Panc1 (cell line): Measurements from ENCODE around the gene TMEFF1. TPM values are rescaled to one million over a fixed set of nuclear protein-coding genes. Genes with fewer than 3 reads are reported as not detected.

ENCODE experiments used
- ATAC-seq: fragments of 200-7000 bp; cut with Tn5 transposase; 2 replicates; pipeline ENCODE4 v1.9.1; 2020; ENCODE audit warnings: mild to moderate bottlenecking, moderate library complexity
- BruUV-seq: library from RNA; stranded (reverse); fragments of 400-500 nt; replicated peaks from 2 replicates; lab custom pipeline; 2021; lab: Mats Ljungman, UMichigan
- CTCF ChIA-PET: fragments of 300-600 bp; sonication (Branson Sonifier 250); formaldehyde crosslinking; loops from one replicate; lab custom pipeline; 2022; ENCODE audit warnings: antibody characterized with exemption; lab: Charles Lee
- POLR2A ChIA-PET: fragments of 300-600 bp; sonication (Branson Sonifier 250); formaldehyde crosslinking; loops from one replicate; lab custom pipeline; 2022; ENCODE audit warnings: antibody characterized with exemption; lab: Charles Lee
- DNase-seq: peaks from one replicate; pipeline ENCODE4 v3.0.0-alpha.2; 2010; ENCODE audit warnings: low read depth, low spot score
- H3K27ac ChIP-seq: 2 replicates; pipeline ENCODE4 v1.5.1; 2011; ENCODE audit warnings: mild to moderate bottlenecking, low read length, inconsistent platforms
- H3K27me3 ChIP-seq: fragments of 200-500 bp; sonication (Bioruptor generic); 2 replicates; pipeline ENCODE4 v1.6.0; 2014; ENCODE audit warnings: low read length, inconsistent platforms; ENCODE audit not compliant: control insufficient read depth, insufficient read depth
- H3K36me3 ChIP-seq: fragments of 200-500 bp; sonication (Bioruptor generic); 2 replicates; pipeline ENCODE4 v1.5.1; 2014; ENCODE audit warnings: inconsistent platforms, mild to moderate bottlenecking, low read length, moderate library complexity; ENCODE audit not compliant: control insufficient read depth, insufficient read depth
- H3K4me1 ChIP-seq: 2 replicates; pipeline ENCODE4 v1.5.1; 2011; ENCODE audit warnings: inconsistent platforms, mild to moderate bottlenecking, low read length, moderate library complexity; ENCODE audit not compliant: control insufficient read depth, insufficient read depth
- H3K4me3 ChIP-seq, 2 experiments: 2 replicates each; pipeline ENCODE4 v1.5.1; 2011 to 2012; ENCODE audit warnings: low read depth in 2 of 2, low read length in 2 of 2, mild to moderate bottlenecking in 2 of 2, inconsistent platforms in 1 of 2, moderate library complexity in 1 of 2
- H3K9me3 ChIP-seq: fragments of 200-500 bp; sonication (Bioruptor generic); 2 replicates; pipeline ENCODE4 v1.5.1; 2014; ENCODE audit warnings: low read depth, mild to moderate bottlenecking, inconsistent platforms, low read length, moderate library complexity; ENCODE audit not compliant: control insufficient read depth, insufficient read depth
- POLR2AphosphoS5 ChIP-seq: IDR thresholded peaks from 2 replicates; pipeline ENCODE4 v1.6.1; 2012; ENCODE audit warnings: mild to moderate bottlenecking, low read depth, low read length, moderate library complexity
- SIN3A ChIP-seq: IDR thresholded peaks from 2 replicates; pipeline ENCODE4 v1.6.1; 2012; ENCODE audit warnings: low read depth, mild to moderate bottlenecking, low read length, moderate library complexity, borderline replicate concordance; ENCODE audit not compliant: insufficient read depth
- TCF7L2 ChIP-seq: IDR thresholded peaks from 2 replicates; pipeline ENCODE4 v1.6.1; 2011; ENCODE audit warnings: mild to moderate bottlenecking, low read depth, low read length, inconsistent platforms
- in situ Hi-C: cut with HindIII; loops from 2 replicates; pipeline ENCODE4 v1.10.0; 2016; ENCODE audit warnings: low sequenced_read_pairs, low pct_unique_long_range_greater_than_20kb
- intact Hi-C: fragments of 100-400 bp; cut with micrococcal nuclease; formaldehyde crosslinking; loops from one replicate; pipeline ENCODE4 v1.10.0; 2022; ENCODE audit not compliant: unreplicated experiment
- total RNA-seq: library from RNA; stranded (reverse); gene quantifications from one replicate; pipeline ENCODE4 v1.2.1, GENCODE V29; 2021; ENCODE audit not compliant: unreplicated experiment
- TF ChIP-seq, protein P1 (sequence below): fragments of 450-650 bp; IDR thresholded peaks from 2 replicates; pipeline ENCODE4 v1.5.1; 2017; ENCODE audit warnings: mild to moderate bottlenecking
- TF ChIP-seq, protein P2 (sequence below), 2 experiments: IDR thresholded peaks; 2 replicates each; pipeline ENCODE4 v1.6.1; 2011 to 2012; ENCODE audit warnings: low read depth in 2 of 2, control low read depth in 1 of 2, low read length in 1 of 2, mild to moderate bottlenecking in 1 of 2, moderate library complexity in 1 of 2; ENCODE audit not compliant: insufficient read depth in 1 of 2

The TMEFF1 gene
- total RNA-seq, 1 experiment from 2014 or later, result 2.2 TPM

DNA sequence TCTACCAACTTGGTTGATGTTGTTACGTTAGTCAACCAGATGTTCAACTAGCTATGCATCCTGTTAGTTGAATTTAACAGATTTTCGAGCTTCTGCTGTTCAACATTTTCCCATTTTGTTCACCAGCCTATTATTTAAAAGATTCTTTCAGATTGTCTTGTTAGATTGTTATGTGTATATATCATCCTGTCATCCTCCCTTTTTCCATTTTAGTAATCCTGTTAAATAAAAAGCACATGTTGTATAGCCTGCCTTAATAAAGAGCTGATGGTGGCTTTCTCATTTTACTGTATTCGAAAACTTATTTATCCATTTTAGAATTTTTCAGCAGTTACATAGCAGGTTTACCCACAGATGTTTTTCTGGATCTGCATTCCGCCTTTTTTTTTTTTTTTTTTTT lies 4.3 kb downstream of the TMEFF1 start:
- H3K27ac ChIP-seq, result no peak overlapping the region
- ATAC-seq (no peak), DNase-seq (no peak)
- TF ChIP-seq, protein P1, sequence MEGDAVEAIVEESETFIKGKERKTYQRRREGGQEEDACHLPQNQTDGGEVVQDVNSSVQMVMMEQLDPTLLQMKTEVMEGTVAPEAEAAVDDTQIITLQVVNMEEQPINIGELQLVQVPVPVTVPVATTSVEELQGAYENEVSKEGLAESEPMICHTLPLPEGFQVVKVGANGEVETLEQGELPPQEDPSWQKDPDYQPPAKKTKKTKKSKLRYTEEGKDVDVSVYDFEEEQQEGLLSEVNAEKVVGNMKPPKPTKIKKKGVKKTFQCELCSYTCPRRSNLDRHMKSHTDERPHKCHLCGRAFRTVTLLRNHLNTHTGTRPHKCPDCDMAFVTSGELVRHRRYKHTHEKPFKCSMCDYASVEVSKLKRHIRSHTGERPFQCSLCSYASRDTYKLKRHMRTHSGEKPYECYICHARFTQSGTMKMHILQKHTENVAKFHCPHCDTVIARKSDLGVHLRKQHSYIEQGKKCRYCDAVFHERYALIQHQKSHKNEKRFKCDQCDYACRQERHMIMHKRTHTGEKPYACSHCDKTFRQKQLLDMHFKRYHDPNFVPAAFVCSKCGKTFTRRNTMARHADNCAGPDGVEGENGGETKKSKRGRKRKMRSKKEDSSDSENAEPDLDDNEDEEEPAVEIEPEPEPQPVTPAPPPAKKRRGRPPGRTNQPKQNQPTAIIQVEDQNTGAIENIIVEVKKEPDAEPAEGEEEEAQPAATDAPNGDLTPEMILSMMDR, result no peak
- TF ChIP-seq POLR2AphosphoS5 (no peak), TCF7L2 (no peak), SIN3A (no peak)
- TF ChIP-seq, protein P2, sequence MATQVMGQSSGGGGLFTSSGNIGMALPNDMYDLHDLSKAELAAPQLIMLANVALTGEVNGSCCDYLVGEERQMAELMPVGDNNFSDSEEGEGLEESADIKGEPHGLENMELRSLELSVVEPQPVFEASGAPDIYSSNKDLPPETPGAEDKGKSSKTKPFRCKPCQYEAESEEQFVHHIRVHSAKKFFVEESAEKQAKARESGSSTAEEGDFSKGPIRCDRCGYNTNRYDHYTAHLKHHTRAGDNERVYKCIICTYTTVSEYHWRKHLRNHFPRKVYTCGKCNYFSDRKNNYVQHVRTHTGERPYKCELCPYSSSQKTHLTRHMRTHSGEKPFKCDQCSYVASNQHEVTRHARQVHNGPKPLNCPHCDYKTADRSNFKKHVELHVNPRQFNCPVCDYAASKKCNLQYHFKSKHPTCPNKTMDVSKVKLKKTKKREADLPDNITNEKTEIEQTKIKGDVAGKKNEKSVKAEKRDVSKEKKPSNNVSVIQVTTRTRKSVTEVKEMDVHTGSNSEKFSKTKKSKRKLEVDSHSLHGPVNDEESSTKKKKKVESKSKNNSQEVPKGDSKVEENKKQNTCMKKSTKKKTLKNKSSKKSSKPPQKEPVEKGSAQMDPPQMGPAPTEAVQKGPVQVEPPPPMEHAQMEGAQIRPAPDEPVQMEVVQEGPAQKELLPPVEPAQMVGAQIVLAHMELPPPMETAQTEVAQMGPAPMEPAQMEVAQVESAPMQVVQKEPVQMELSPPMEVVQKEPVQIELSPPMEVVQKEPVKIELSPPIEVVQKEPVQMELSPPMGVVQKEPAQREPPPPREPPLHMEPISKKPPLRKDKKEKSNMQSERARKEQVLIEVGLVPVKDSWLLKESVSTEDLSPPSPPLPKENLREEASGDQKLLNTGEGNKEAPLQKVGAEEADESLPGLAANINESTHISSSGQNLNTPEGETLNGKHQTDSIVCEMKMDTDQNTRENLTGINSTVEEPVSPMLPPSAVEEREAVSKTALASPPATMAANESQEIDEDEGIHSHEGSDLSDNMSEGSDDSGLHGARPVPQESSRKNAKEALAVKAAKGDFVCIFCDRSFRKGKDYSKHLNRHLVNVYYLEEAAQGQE (IDR thresholded peaks at IDR 0.05; ENCODE audit: insufficient read depth in 1 of 2, low read depth in 2 of 2, low read length in 1 of 2), result no peak
- in situ Hi-C loops (no loop called here), intact Hi-C loops (no loop called here)
- no TSS peak for BruUV-seq
- no peaks in the 10 kb centered on the region for H3K36me3 ChIP-seq
- ChIA-PET CTCF (no interaction called here), POLR2A (no interaction called here)
- H3K27me3 ChIP-seq, result no peaks in the 10 kb centered on the region
- H3K4me1 ChIP-seq, result no peaks in the 10 kb centered on the region
- H3K4me3 ChIP-seq, result no peak overlapping the region
- no peaks in the 10 kb centered on the region for H3K9me3 ChIP-seq

DNA sequence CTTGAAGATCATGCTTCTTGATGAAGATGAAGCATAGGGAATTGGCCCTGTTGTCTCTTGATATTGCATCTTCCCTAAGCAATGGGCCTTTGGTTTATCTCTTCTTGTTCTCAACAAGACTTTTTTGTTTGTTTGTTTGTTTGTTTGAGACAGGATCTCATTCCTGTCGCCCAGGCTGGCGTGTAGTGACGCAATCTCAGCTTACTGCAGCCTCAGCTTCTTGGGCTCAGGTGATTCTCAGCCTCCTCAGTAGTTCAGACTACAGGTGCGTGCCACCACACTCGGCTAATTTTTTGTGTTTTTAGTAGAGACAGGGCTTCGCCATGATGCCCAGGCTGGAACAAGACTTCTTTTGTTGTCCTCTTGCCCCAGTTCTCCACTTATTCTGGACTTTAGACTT lies 5.2 kb downstream of the TMEFF1 start:
- CTCF ChIA-PET, result no interaction called here
- Histone ChIP-seq H3K9me3 (no peaks in the 10 kb centered on the region), H3K27me3 (no peaks in the 10 kb centered on the region), H3K36me3 (no peaks in the 10 kb centered on the region), H3K4me1 (no peaks in the 10 kb centered on the region), H3K4me3 (no peak overlapping the region), H3K27ac (no peak overlapping the region)
- ATAC-seq (no peak), DNase-seq (no peak)
- in situ Hi-C loops, result no loop called here
- POLR2A ChIA-PET, result no interaction called here
- no peak for TF ChIP-seq TCF7L2
- no peak for TF ChIP-seq SIN3A
- TF ChIP-seq, protein P2 (IDR thresholded peaks at IDR 0.05; ENCODE audit: insufficient read depth in 1 of 2, low read depth in 2 of 2, low read length in 1 of 2), result no peak
- no peak for TF ChIP-seq POLR2AphosphoS5
- TF ChIP-seq, protein P1, result no peak
- no TSS peak for BruUV-seq
- intact Hi-C loops, result no loop called here
